ENCODE measurements around the gene PPP2R5E. TPM values are rescaled to one million over a fixed set of nuclear protein-coding genes. Genes with fewer than 3 reads are reported as not detected.

Gene PPP2R5E
- total RNA-seq, 4 donors from 2014 or later, result 26.3 to 30.7 (median 30.2) TPM

GRCh38 chr14:63512861-63513260 is 30.3 kb downstream of the PPP2R5E start:
- H3K36me3 ChIP-seq, result no peaks in the 10 kb centered on the region
- DNase-seq (ENCODE audit: extremely low spot score), result no peak
- TF ChIP-seq EP300 (IDR thresholded peaks at IDR 0.05), result no peak
- no peak for TF ChIP-seq POLR2AphosphoS5 (IDR thresholded peaks at IDR 0.05)
- intact Hi-C loops (cut with DNase I), result no loop called here
- no peaks in the 10 kb centered on the region for H3K9me3 ChIP-seq
- no peak overlapping the region for H3K4me3 ChIP-seq
- peaks cover 14 to 46% (median 42%) of the 10 kb centered on the region in 4 donors for H3K4me1 ChIP-seq
- no peaks in the 10 kb centered on the region for H3K27me3 ChIP-seq
- H3K27ac ChIP-seq (replicated peaks in 1 of 4), result no peak overlapping the region

- no peaks in the 10 kb centered on the region for H3K9me3 ChIP-seq
- no peaks in the 10 kb centered on the region for H3K36me3 ChIP-seq
- TF ChIP-seq CTCF (IDR thresholded peaks at IDR 0.05) (no peak), POLR2A (IDR thresholded peaks at IDR 0.05; ENCODE audit: low read depth) (no peak), POLR2AphosphoS5 (IDR thresholded peaks at IDR 0.05) (no peak), EP300 (IDR thresholded peaks at IDR 0.05) (no peak)
- WGBS, result 68% methylated on average over 5 of the region's 5 CpGs
- no peak overlapping the region for H3K27ac ChIP-seq (replicated peaks in 1 of 4)
- intact Hi-C loops (cut with DNase I), result no loop called here
- H3K27me3 ChIP-seq, result no peaks in the 10 kb centered on the region
- peaks cover 14 to 42% (median 33%) of the 10 kb centered on the region in 4 donors for H3K4me1 ChIP-seq
- no peak overlapping the region for H3K4me3 ChIP-seq
- DNase-seq (ENCODE audit: extremely low spot score), result no peak
These were observed 32.6 kb downstream of the PPP2R5E start for GRCh38 chr14:63510538-63510937.

GRCh38 chr14:63508033-63508432 is 35.1 kb downstream of the PPP2R5E start:
- no peak for DNase-seq (ENCODE audit: extremely low spot score)
- Histone ChIP-seq H3K4me1 (peaks cover 0 to 30% (median 13%) of the 10 kb centered on the region in 4 donors), H3K27me3 (no peaks in the 10 kb centered on the region), H3K27ac (replicated peaks in 1 of 4) (no peak overlapping the region), H3K4me3 (no peak overlapping the region), H3K36me3 (no peaks in the 10 kb centered on the region), H3K9me3 (no peaks in the 10 kb centered on the region)
- intact Hi-C loops (cut with DNase I), result no loop called here
- TF ChIP-seq EP300 (IDR thresholded peaks at IDR 0.05), result no peak
- no peak for TF ChIP-seq CTCF (IDR thresholded peaks at IDR 0.05)
- TF ChIP-seq POLR2AphosphoS5 (IDR thresholded peaks at IDR 0.05), result no peak
- TF ChIP-seq POLR2A (IDR thresholded peaks at IDR 0.05; ENCODE audit: low read depth), result no peak
- 73% methylated on average over 5 of the region's 5 CpGs for WGBS

DNA sequence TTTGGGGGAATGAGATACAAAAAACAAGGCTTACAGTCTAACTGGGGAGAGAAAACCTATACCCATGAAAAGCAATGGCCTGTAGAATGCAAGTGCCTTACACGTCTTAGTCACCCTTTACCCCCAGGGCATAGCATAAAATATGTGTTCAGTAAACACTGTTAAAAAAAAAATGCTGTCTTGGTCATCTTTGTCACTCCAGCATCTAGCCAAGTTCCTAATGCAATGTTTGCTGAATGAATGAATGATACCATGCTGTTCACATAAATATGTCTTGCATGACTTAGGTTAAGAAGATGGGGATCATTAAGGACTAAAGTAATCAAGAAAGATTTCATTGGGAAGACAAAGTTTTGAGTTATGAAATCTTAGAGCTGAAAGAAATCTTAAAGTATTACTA is 38.5 kb downstream of the PPP2R5E start:
- 94% methylated on average over 1 of the region's 1 CpG for WGBS
- Histone ChIP-seq H3K36me3 (no peaks in the 10 kb centered on the region), H3K9me3 (no peaks in the 10 kb centered on the region), H3K27me3 (no peaks in the 10 kb centered on the region), H3K27ac (replicated peaks in 1 of 4) (no peak overlapping the region), H3K4me3 (no peak overlapping the region), H3K4me1 (peaks cover 0 to 23% (median 12%) of the 10 kb centered on the region in 4 donors)
- intact Hi-C loops (cut with DNase I), result no loop called here
- TF ChIP-seq CTCF (IDR thresholded peaks at IDR 0.05), result no peak
- no peak for TF ChIP-seq POLR2AphosphoS5 (IDR thresholded peaks at IDR 0.05)
- no peak for TF ChIP-seq POLR2A (IDR thresholded peaks at IDR 0.05; ENCODE audit: low read depth)
- TF ChIP-seq EP300 (IDR thresholded peaks at IDR 0.05), result no peak
- DNase-seq (ENCODE audit: extremely low spot score), result no peak

DNA sequence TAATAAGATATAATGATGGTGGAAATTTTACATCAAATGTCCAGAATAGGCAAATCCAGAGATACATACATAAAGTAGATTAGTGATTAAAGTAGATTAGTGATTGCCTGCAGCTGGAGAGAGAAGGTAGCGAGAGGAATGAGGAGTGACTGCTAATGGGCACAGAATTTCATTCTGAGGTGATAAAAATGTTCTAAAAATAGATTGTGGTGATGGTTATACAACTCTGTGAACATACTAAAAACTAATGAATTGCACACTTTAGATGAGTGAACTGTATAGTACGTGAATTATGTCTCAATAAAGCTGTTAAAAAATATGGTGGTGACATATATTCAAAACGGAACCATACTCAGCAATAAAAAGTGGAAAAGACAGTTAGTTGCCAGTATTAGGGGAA is 41.7 kb downstream of the PPP2R5E start:
- no peak for DNase-seq (ENCODE audit: extremely low spot score)
- intact Hi-C loops (cut with DNase I), result no loop called here
- TF ChIP-seq POLR2AphosphoS5 (IDR thresholded peaks at IDR 0.05), result no peak
- TF ChIP-seq EP300 (IDR thresholded peaks at IDR 0.05), result no peak
- TF ChIP-seq CTCF (IDR thresholded peaks at IDR 0.05), result no peak
- no peak for TF ChIP-seq POLR2A (IDR thresholded peaks at IDR 0.05; ENCODE audit: low read depth)
- Histone ChIP-seq H3K27ac (replicated peaks in 1 of 4) (no peak overlapping the region), H3K27me3 (no peaks in the 10 kb centered on the region), H3K4me1 (peaks cover 8 to 43% (median 40%) of the 10 kb centered on the region in 4 donors), H3K36me3 (no peaks in the 10 kb centered on the region), H3K9me3 (no peaks in the 10 kb centered on the region), H3K4me3 (no peak overlapping the region)
- 83% methylated on average over 3 of the region's 3 CpGs for WGBS
